WERI-Rb-1 (cell line): Measurements from ENCODE around the gene TUBE1.

Experiments used
- DNase-seq: peaks from one replicate; pipeline ENCODE4 v3.0.0-alpha.2; 2020
- H3K27ac ChIP-seq: fragments of 250-450 bp; sonication (Bioruptor Pico); 2 replicates; pipeline ENCODE4 v1.5.1; 2020; ENCODE audit warnings: mild to moderate bottlenecking, moderate library complexity
- H3K27me3 ChIP-seq: fragments of 250-450 bp; sonication (Bioruptor Pico); 2 replicates; pipeline ENCODE4 v1.5.1; 2021; ENCODE audit warnings: mild to moderate bottlenecking, low read depth, moderate library complexity; ENCODE audit not compliant: insufficient read depth, severe bottlenecking
- H3K36me3 ChIP-seq: fragments of 250-450 bp; sonication (Bioruptor Pico); 2 replicates; pipeline ENCODE4 v1.5.1; 2020; ENCODE audit warnings: mild to moderate bottlenecking, moderate library complexity
- H3K4me3 ChIP-seq: 2 replicates; pipeline ENCODE4 v1.5.1; 2011; ENCODE audit warnings: low read depth, mild to moderate bottlenecking, control low read depth, low read length
- H3K9me3 ChIP-seq: fragments of 250-450 bp; sonication (Bioruptor Pico); 2 replicates; pipeline ENCODE4 v1.5.1; 2021; ENCODE audit warnings: mild to moderate bottlenecking, moderate library complexity; ENCODE audit not compliant: severe bottlenecking
- CTCF ChIP-seq: IDR thresholded peaks from 2 replicates; pipeline ENCODE4 v1.5.1; 2011; ENCODE audit warnings: low read depth, mild to moderate bottlenecking, control low read depth, inconsistent platforms, low read length

TUBE1 gene

DNA sequence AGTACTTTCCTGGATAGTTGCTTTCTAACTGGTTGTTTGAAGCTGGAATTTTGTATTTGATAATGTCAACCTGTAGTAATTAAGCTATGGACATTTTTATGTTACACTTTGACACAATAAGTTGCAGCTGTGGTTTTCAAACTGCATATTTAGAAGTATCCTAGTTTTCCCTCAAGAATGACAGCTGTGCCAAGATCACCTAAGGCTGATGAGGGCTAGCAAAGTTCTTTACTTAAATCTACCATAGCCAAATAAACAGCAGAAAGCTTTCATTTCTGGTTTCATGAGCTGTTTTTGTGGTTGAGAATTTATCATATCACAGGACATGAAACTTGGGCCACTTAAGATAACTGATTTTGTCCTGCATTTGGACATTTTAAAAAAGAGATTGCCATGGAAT, 30.8 kb upstream of the TUBE1 start:
- Histone ChIP-seq H3K36me3 (no peaks in the 10 kb centered on the region), H3K27ac (no peak overlapping the region), H3K9me3 (no peaks in the 10 kb centered on the region), H3K4me3 (no peak overlapping the region), H3K27me3 (no peaks in the 10 kb centered on the region)
- TF ChIP-seq CTCF, result no peak
- no peak for DNase-seq

DNA sequence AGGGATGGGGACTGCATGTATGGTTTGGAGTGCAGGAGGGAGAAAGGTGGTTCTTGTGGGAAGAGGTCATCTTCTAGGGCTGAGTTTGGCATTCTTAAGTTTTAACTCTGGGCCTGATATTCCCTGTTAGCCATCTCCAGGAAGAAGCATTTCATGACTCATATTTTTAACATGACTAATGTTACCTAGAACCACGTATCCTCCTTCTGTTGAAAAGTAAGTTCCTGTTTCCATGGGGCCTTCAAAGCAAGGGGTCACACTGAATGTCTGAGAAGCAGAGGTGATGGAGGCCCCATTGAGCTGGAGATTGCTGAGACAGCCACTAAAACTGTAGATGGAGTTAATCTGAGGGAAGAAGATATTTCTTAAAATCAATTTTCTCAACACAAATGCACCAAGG, 30.3 kb upstream of the TUBE1 start:
- TF ChIP-seq CTCF, result no peak
- H3K27ac ChIP-seq, result no peak overlapping the region
- H3K27me3 ChIP-seq, result no peaks in the 10 kb centered on the region
- H3K4me3 ChIP-seq, result no peak overlapping the region
- no peaks in the 10 kb centered on the region for H3K9me3 ChIP-seq
- no peak for DNase-seq
- no peaks in the 10 kb centered on the region for H3K36me3 ChIP-seq

GRCh38 chr6:112116221-112116620, 28.9 kb upstream of the TUBE1 start:
- H3K36me3 ChIP-seq, result no peaks in the 10 kb centered on the region
- DNase-seq, result no peak
- TF ChIP-seq CTCF, result peak; percentile 20; the same call in 1 of the 2 replicates

DNA sequence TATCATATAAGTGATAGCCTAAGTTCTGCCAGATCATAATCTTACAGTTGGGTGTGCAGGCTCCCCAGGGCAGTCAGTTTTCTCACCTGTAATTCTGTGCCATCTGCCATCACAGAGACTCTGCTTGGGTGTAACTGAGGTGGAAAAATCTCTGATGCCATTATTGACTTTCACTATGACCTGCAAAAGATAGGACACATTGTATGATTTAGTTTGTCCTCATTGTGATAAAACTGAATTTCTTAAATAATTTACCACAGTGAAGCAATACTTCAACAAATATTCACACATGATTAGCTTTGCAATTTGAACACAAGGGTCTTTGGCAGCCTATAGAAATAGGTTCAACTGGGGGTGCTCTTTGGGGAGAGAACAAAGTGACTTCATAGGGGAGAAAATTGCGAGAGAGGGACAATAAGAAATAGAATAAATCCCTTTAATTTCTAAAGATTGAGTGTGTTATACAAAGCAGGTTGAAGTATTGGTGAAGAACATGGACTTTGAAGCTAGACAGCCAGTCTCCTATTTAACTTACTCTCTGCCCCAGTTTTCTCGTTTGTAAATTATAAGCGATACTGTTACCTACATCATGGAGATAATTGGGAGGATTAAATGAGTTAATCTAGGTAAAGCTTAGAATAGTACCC, 27.4 kb upstream of the TUBE1 start:
- TF ChIP-seq CTCF, result no peak
- no peak for DNase-seq
- no peaks in the 10 kb centered on the region for H3K9me3 ChIP-seq
- no peaks in the 10 kb centered on the region for H3K27me3 ChIP-seq
- no peaks in the 10 kb centered on the region for H3K36me3 ChIP-seq
- H3K4me3 ChIP-seq, result no peak overlapping the region
- no peak overlapping the region for H3K27ac ChIP-seq

More at GRCh38 chr6:112116221-112116620, 28.9 kb upstream of the TUBE1 start:
- H3K27me3 ChIP-seq, result no peaks in the 10 kb centered on the region
- H3K4me3 ChIP-seq, result no peak overlapping the region
- no peaks in the 10 kb centered on the region for H3K9me3 ChIP-seq
- no peak overlapping the region for H3K27ac ChIP-seq

DNA sequence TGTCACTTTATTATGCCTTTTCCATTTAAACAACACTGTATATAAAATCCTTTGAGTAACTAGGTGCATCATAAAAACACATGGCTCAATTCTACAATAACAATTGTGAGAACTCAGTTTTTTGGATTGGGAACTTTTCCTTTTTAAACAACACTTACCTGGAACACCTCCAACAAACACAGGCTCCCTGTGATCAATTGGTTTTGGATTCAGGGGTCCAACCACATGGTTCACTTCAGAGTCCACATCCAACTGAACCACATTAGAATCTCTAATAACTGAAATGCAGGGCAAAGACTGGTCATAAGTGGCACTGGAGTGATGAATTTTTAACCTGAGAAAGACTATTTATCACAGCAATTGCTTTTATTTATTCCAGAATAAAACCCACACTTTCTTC, 26.6 kb upstream of the TUBE1 start:
- no peaks in the 10 kb centered on the region for H3K9me3 ChIP-seq
- no peak overlapping the region for H3K27ac ChIP-seq
- no peak for DNase-seq
- H3K36me3 ChIP-seq, result no peaks in the 10 kb centered on the region
- H3K27me3 ChIP-seq, result no peaks in the 10 kb centered on the region
- H3K4me3 ChIP-seq, result no peak overlapping the region
- TF ChIP-seq CTCF, result no peak

DNA sequence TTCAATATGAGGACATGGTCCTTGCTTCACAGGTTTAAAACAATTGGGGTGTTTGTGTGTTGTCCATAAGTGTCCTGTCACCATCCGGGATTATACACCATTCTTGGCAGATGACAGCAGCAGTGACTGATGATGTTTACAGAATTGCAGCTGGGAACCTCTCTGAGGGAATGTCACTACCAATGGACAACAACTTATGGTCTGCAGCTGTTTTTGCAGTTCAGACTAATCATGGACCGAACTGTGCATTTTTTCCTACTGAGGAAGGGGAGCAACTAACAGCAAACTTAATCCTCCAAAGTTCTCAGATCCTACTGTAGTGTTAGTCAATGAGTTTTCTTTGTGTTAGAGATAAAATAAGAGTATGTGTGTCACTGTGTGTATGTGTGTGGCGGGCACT, 26.1 kb upstream of the TUBE1 start:
- DNase-seq, result no peak
- Histone ChIP-seq H3K27ac (no peak overlapping the region), H3K36me3 (no peaks in the 10 kb centered on the region), H3K9me3 (no peaks in the 10 kb centered on the region), H3K27me3 (no peaks in the 10 kb centered on the region), H3K4me3 (no peak overlapping the region)
- TF ChIP-seq CTCF, result no peak
